Cardiac muscle cell (in vitro differentiated cells and primary cell): Measurements from ENCODE around the gene DHRS4L2. TPM values are rescaled to one million over a fixed set of nuclear protein-coding genes. Genes with fewer than 3 reads are reported as not detected.
"Not testable (repeated sequence)": the region's sequence is repeated elsewhere in the genome, so short reads cannot be mapped to it uniquely, and the experiment has no call there.

ENCODE experiments used
- DNase-seq, 2 donors: peaks; one replicate each; pipeline versions ENCODE4 v3.0.0 to v3.0.0-alpha.2; 2010 to 2017; ENCODE audit warnings: low read depth in 1 of 2, low spot score in 1 of 2
- H3K27ac ChIP-seq: fragments of 200-600 bp; sonication (generic); 2 replicates; pipeline ENCODE4 v1.5.1; 2016
- H3K27me3 ChIP-seq: fragments of 200-600 bp; sonication (generic); 2 replicates; pipeline ENCODE4 v1.6.0; 2016; ENCODE audit warnings: control low read depth
- H3K36me3 ChIP-seq: fragments of 200-600 bp; sonication (generic); 2 replicates; pipeline ENCODE4 v1.5.1; 2016; ENCODE audit warnings: control low read depth
- H3K4me1 ChIP-seq: fragments of 200-600 bp; sonication (generic); 2 replicates; pipeline ENCODE4 v1.8.1; 2017; ENCODE audit warnings: low read depth, mild to moderate bottlenecking, mixed run types
- H3K4me3 ChIP-seq: fragments of 200-600 bp; sonication (generic); 2 replicates; pipeline ENCODE4 v1.5.1; 2016; ENCODE audit warnings: mild to moderate bottlenecking
- H3K9me3 ChIP-seq: fragments of 200-600 bp; sonication (generic); 2 replicates; pipeline ENCODE4 v1.5.1; 2017; ENCODE audit warnings: low read depth, mild to moderate bottlenecking, control low read depth
- polyA plus RNA-seq: library from polyadenylated mRNA; unstranded; fragments of >200 nt; fragmentation: Nextera tagmentation; extraction: Ambion mirVana; gene quantifications from 2 replicates; pipeline ENCODE4 v1.2.1, GENCODE V29; 2016
- total RNA-seq: library from RNA; depleted of rRNA; stranded (reverse); fragments of >200 nt; gene quantifications from 2 replicates; pipeline ENCODE4 v1.2.3, GENCODE V29; 2016
- TF ChIP-seq, protein P1 (sequence below): IDR thresholded peaks from 2 replicates; pipeline ENCODE4 v1.5.1; 2012; ENCODE audit warnings: low read depth, mild to moderate bottlenecking, low read length

Gene DHRS4L2
- total and polyA plus RNA-seq, 2 experiments from 2014 or later: 13.7 to 33.1 TPM

- TF ChIP-seq, protein P1, sequence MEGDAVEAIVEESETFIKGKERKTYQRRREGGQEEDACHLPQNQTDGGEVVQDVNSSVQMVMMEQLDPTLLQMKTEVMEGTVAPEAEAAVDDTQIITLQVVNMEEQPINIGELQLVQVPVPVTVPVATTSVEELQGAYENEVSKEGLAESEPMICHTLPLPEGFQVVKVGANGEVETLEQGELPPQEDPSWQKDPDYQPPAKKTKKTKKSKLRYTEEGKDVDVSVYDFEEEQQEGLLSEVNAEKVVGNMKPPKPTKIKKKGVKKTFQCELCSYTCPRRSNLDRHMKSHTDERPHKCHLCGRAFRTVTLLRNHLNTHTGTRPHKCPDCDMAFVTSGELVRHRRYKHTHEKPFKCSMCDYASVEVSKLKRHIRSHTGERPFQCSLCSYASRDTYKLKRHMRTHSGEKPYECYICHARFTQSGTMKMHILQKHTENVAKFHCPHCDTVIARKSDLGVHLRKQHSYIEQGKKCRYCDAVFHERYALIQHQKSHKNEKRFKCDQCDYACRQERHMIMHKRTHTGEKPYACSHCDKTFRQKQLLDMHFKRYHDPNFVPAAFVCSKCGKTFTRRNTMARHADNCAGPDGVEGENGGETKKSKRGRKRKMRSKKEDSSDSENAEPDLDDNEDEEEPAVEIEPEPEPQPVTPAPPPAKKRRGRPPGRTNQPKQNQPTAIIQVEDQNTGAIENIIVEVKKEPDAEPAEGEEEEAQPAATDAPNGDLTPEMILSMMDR: peak; percentile 80
- no peak overlapping the region for H3K27ac ChIP-seq
- peak; percentile 76 to 78 for DNase-seq
These were observed 25.2 kb downstream of the DHRS4L2 start for GRCh38 chr14:24013654-24014514.

GRCh38 chr14:24015745-24016144, 27.0 kb downstream of the DHRS4L2 start:
- not testable (repeated sequence) for H3K27ac ChIP-seq, H3K4me3 ChIP-seq, H3K36me3 ChIP-seq, H3K9me3 ChIP-seq, DNase-seq, H3K4me1 ChIP-seq, H3K27me3 ChIP-seq

More at GRCh38 chr14:24013654-24014514, 25.2 kb downstream of the DHRS4L2 start:
- H3K9me3 ChIP-seq: no peaks in the 10 kb centered on the region
- no peak overlapping the region for H3K4me3 ChIP-seq
- no peaks in the 10 kb centered on the region for H3K27me3 ChIP-seq
- no peaks in the 10 kb centered on the region for H3K4me1 ChIP-seq
- no peaks in the 10 kb centered on the region for H3K36me3 ChIP-seq

DNA sequence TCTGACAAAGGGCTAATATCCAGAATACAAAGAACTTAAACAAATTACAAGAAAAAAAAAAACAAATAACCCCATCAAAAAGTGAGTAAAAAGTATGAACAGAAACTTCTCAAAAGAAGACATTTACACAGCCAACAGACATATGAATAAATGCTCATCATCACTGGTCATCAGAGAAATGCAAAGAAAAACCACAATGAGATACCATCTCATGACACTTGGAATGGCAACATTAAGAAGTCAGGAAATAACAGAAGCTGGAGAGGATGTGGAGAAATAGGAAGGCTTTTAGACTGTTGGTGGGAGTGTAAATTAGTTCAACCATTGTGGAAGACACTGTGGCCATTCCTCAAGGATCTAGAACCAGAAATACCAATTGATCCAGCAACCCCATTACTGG, 30.2 kb downstream of the DHRS4L2 start:
- not testable (repeated sequence) for H3K9me3 ChIP-seq, H3K4me3 ChIP-seq, H3K4me1 ChIP-seq, DNase-seq, H3K27me3 ChIP-seq, H3K27ac ChIP-seq, H3K36me3 ChIP-seq

DNA sequence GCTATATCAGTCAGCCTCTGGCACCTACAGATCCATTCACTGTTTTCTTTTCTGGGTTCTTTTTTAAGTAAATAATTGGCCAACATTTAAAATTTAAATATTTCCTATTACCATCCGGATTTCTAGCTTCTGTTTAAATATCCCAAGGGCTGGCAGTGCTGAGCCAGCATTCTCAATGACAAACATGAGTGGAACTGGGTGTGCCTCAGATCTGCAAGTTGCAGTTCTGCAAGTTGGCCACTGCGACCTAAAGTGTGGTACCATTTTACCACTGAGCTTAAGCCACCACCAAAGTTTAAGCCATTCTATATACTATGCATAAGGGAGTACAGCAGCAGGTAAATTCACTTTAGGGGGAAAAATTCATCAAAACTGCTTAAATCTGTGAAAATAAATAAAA, 31.2 kb downstream of the DHRS4L2 start:
- not testable (repeated sequence) for DNase-seq, H3K9me3 ChIP-seq, H3K27ac ChIP-seq, H3K4me1 ChIP-seq, H3K36me3 ChIP-seq, H3K4me3 ChIP-seq, H3K27me3 ChIP-seq

DNA sequence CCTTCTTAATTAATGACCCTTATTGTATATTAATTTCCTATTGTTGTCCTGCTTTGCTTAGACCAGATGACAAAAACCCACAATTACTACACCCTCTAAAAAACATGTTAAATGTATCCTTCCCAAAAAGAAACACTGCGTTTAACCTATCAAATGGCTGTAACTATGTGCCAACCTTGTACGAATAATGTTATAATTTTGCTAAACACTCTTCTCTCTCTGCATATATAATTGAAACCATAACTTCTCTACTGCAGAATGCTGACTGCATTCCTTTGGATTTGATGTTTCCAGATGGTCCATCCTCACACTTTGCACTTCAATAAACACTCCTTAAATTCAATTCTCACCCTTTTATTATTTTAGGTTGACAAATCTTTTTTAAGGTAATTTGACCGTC, 31.8 kb downstream of the DHRS4L2 start:
- not testable (repeated sequence) for H3K4me1 ChIP-seq, H3K4me3 ChIP-seq, H3K36me3 ChIP-seq, H3K27ac ChIP-seq, H3K27me3 ChIP-seq, DNase-seq, H3K9me3 ChIP-seq

- H3K27ac ChIP-seq, H3K9me3 ChIP-seq, H3K36me3 ChIP-seq, H3K4me3 ChIP-seq, H3K4me1 ChIP-seq, H3K27me3 ChIP-seq, DNase-seq: not testable (repeated sequence)
These were observed 36.2 kb downstream of the DHRS4L2 start for GRCh38 chr14:24024939-24025418.

- H3K9me3 ChIP-seq, H3K27me3 ChIP-seq, H3K27ac ChIP-seq, DNase-seq, H3K4me3 ChIP-seq, H3K36me3 ChIP-seq, H3K4me1 ChIP-seq: not testable (repeated sequence)
These were observed 41.0 kb downstream of the DHRS4L2 start for GRCh38 chr14:24029687-24030086.

GRCh38 chr14:24031331-24031730, 42.6 kb downstream of the DHRS4L2 start:
- H3K9me3 ChIP-seq, H3K4me3 ChIP-seq, H3K36me3 ChIP-seq, H3K27ac ChIP-seq, DNase-seq, H3K27me3 ChIP-seq, H3K4me1 ChIP-seq: not testable (repeated sequence)

DNA sequence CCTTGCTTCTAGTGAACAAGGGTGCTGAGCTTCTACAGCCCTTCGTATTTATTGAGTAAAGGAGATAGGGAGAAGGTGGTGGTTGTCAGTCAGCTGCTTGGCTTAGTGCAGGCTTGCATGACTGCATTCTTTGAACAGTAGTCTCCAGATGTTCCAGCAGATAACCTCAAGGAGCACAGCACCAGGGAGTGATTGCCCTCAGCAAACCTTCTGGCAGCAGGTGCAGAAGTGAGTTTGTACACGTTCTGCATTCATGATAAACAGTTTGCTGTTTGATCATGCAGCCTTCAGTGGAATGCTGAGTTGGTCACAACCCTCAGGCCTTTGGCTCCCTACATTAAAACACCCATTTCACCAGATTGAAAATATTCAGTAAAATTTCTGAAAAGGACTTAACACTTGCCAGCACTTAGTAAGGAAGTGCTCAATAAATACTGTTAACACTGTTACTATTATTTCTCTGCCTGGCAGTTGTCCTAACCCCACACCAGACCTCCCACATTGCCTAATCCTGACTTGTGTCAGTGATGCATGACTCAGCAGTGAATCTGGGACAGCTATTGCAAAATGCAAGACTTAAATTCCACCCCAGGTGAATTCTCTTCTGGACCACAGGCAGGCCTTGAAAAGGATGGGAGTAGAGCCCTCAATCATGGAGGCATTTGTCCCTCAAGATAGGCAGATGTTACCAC, 44.1 kb downstream of the DHRS4L2 start:
- peak in 1 of 2 donors; percentile 95 for DNase-seq
- TF ChIP-seq, protein P1: no peak

GRCh38 chr14:24035769-24036168, 47.0 kb downstream of the DHRS4L2 start:
- H3K4me1 ChIP-seq, H3K36me3 ChIP-seq, DNase-seq, H3K27me3 ChIP-seq, H3K9me3 ChIP-seq: not testable (repeated sequence)
- peak overlapping the region; percentile 75 for H3K27ac ChIP-seq
- H3K4me3 ChIP-seq: peak overlapping the region; percentile 40

More for the DNA sequence above, 44.1 kb downstream of the DHRS4L2 start:
- H3K4me1 ChIP-seq: no peaks in the 10 kb centered on the region
- no peaks in the 10 kb centered on the region for H3K36me3 ChIP-seq
- no peaks in the 10 kb centered on the region for H3K27me3 ChIP-seq
- H3K27ac ChIP-seq: no peak overlapping the region
- H3K9me3 ChIP-seq: no peaks in the 10 kb centered on the region
- H3K4me3 ChIP-seq: no peak overlapping the region
